ENCODE data around the gene SELENOK.

GRCh38 chr3:53846851-53847155, 44.9 kb downstream of the SELENOK start:
- TF ChIP-seq CTCF (conservative IDR thresholded peaks at IDR 0.05): no peak
- TF ChIP-seq EZH2 (IDR thresholded peaks at IDR 0.05; ENCODE audit: low read depth): no peak
